Inflammatory macrophage (primary cell): ENCODE data around the gene HOXB1.

Source experiments
- DNase-seq, 2 donors: peaks; one replicate each; pipeline ENCODE4 v3.0.0-alpha.2; 2020 to 2022

HOXB1 gene

GRCh38 chr17:48567209-48567608 lies 36.4 kb upstream of the HOXB1 start:
- DNase-seq: no peak

GRCh38 chr17:48566717-48567116 lies 35.9 kb upstream of the HOXB1 start:
- DNase-seq: no peak

- DNase-seq: no peak
Observed at GRCh38 chr17:48565925-48566710, 35.3 kb upstream of the HOXB1 start.

GRCh38 chr17:48565022-48565554 lies 34.3 kb upstream of the HOXB1 start:
- no peak for DNase-seq

GRCh38 chr17:48564188-48565021 lies 33.6 kb upstream of the HOXB1 start:
- no peak for DNase-seq

- no peak for DNase-seq
Observed at GRCh38 chr17:48563867-48564187, 33.0 kb upstream of the HOXB1 start.

- DNase-seq: no peak
Observed at GRCh38 chr17:48563385-48563838, 32.6 kb upstream of the HOXB1 start.

GRCh38 chr17:48562934-48563333 lies 32.1 kb upstream of the HOXB1 start:
- DNase-seq: no peak

- no peak for DNase-seq
Observed at GRCh38 chr17:48561884-48562810, 31.3 kb upstream of the HOXB1 start.

- DNase-seq: no peak
Observed at GRCh38 chr17:48559840-48560817, 29.3 kb upstream of the HOXB1 start.

GRCh38 chr17:48559122-48559839 lies 28.5 kb upstream of the HOXB1 start:
- no peak for DNase-seq

- DNase-seq: no peak
Observed at GRCh38 chr17:48558831-48559121, 28.0 kb upstream of the HOXB1 start.

- DNase-seq: no peak
Observed at GRCh38 chr17:48558057-48558830, 27.4 kb upstream of the HOXB1 start.

- DNase-seq: no peak
Observed at GRCh38 chr17:48556576-48557401, 26.0 kb upstream of the HOXB1 start.

- DNase-seq: no peak
Observed at GRCh38 chr17:48556229-48556575, 25.4 kb upstream of the HOXB1 start.

GRCh38 chr17:48555258-48556228 lies 24.7 kb upstream of the HOXB1 start:
- peak in 1 of 2 donors; percentile 28 for DNase-seq

GRCh38 chr17:48554412-48555257 lies 23.8 kb upstream of the HOXB1 start:
- DNase-seq: no peak
